MV-4-11 (cell line): ENCODE results near the gene FAAH.

Experiments
- DNase-seq: peaks from one replicate; lab custom pipeline; 2025; lab: John Stamatoyannopoulos, UW

Gene FAAH

DNA sequence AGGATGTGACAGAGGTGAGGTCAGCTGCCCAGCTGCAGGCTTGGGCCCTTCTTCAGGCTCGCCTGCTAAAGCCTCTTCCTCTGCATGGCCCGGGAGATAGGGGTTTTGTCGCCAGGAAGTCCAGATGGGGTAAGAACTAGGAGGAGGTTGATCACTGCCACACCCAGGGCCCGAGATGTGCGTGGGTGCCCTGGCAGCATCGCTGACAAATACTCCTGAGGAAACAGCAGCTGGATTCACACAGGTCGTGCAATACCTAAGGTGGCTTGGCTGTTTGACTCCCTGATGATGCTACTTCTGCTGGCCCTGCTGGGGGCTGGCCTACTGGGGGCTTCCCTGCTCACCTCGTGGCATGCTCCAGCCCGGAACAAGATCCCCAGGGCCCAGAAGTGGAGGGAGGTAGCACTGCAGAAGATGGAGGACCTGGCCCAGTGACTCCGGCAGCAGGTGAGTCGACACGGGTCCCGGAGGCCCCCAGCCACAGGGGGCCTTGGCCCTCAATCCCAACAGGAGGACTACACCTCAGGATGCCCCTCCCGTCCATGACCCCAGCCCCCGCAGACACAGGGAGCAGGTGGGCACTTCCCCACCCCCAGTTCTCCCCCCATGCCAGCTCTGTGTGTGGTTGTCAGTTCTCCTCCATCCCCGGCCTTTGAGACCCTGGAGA, 29.6 kb downstream of the FAAH start:
- no peak for DNase-seq

DNA sequence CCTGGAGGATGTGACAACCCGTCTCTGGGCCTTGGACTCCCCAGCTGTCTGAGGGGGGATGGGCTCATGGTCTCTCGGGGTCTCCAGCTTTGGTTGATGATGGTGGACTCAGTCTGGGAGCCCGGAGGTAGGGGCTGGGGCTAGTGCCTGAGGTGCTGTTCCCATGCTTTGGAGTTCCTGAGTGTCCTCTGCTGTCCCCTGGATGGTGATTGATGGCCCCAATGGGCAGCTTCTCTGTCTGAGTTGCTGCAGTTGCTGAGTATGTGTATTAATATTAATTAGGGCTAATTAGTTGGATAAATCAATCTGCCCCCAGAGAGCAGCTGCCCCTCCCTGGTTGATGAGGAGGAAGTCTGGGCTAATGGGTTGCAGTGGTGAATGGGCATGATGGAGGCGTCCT, 30.6 kb downstream of the FAAH start:
- DNase-seq, result no peak

DNA sequence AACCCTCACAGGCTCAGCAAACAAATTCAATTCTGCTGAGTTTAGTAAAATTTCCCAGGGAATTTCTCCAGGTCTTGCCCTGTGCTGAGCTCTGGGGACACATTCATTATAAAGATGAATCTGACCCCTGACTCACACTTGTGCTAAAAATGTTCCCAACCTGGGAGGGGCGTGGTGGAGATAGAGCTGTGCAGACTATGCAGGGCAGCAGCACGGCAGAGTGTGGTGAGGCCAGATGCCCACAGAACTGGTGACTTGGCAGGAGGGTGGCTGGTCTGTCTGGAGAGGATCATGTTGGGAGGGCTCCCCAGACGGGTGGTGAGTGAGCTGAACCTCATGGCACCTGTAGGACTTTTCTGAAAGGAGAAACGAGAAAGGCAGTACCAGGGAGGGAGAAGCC, 31.6 kb downstream of the FAAH start:
- no peak for DNase-seq

DNA sequence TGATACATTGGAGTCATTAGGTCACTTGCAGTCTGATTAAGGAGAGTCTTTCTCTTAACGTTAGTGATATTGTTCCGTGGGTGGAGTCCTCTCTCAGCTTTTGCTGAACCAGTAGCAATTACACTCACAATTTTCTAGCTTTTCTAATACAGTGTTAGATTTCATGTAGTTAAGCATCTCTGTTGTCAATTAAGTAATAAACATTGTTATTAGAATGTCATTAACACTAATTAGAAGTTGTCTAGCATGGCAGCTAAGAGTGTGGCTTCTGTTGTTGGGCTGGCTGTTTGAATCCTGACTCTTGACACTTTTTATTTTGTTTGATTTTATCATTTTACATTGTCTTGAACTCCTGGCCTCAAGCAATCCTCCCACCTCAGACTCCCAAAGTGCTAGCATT, 33.4 kb downstream of the FAAH start:
- no peak for DNase-seq

DNA sequence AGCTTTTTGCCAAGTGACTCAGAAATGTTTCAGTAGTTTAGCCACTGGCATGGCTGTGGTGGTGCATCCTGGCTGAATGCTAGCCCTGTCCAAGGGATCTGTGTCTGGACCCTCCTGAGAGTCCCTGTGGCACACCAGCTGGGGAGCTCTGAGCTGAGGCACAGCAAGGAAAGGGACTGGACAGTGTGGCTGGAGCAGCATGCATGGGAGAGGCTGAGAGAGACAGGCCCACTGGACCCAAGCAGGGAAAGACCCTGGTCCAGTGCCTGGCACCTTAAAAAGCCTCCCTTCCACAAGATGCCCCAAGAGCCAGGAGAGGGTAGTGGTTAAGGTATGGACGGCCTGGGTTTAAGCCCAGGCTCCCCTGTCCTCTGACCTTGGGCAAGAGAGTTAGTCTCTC, 35.3 kb downstream of the FAAH start:
- DNase-seq, result no peak

DNA sequence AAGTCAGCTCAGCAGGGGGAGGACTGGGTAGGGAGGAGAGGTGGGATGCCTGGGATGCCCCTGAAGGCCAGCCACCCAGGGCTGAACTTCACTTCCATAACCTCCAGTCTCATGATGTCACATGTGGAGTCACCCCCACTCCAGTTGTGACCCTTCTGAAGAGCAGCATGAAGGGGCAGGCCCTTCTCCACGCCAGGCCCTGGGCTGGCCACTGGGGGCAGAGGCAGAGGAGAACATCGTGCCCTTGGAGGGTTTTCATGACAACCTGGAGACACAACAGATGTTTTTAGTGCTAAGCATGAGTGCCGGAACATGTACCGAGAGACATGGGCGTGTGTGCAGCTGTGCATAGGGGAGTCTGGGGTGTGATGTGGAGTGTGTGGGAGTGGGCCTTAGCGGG, 37.6 kb downstream of the FAAH start:
- no peak for DNase-seq

DNA sequence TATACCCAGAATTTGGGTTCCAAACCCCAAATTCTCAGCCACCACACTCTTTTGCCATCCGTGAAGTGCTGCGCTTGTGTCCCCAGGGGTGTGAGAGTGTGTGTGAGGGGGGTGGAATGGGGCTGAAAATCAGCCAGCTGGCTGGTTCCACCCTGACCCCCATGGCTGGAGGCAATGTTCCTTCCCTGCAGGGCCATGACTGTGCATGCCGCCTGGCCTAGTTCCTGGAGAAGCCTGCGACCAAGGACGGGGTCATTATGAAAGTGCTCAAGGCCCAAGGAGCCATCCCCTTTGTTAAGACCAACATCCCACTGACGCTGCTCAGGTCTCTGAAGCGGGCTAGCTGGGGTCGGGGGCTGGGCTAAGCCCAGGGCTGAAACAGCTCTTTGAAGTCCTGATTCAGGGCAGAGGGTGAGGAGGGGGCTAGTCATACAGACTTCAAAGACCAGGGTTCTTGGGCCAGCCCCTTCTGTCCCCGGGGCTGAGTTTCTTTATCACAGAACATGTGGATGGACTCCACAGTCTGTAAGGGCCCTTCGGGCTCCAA, 38.7 kb downstream of the FAAH start:
- no peak for DNase-seq

DNA sequence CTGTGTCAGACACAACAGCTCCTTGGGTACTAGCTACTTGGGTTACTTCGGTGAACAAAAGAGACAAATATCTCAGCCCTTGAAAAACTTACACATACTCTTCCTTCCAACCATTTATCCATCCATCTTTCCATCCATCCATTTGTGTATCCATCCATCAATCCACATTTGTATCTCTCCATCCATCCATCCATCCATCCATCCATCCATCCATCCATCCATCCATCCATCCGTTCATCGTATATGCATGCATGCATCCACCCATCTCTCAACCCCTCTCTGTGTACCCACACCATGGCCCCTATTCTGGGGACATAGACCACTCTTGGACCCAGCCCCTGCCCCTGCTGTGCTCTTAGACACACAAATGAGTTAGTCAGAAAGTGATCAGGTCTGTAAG, 40.2 kb downstream of the FAAH start:
- DNase-seq, result no peak

DNA sequence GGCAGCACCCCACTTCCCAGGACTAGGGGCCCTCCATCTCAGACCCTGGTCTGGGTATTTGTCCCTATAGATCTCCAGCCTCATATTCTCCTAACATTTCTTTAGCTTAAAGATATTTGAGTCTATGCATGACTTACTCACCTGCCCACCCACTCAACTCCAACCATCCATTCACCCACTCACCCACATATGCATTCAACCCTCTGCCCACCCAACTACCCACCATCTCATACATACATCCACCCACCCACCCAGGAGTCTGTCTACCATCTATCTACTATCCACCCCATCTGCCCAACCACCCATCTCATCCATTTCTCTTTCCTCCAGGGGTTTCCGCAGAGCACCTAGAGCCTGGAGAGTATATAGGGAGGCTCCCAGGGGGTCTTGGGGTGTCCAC, 42.7 kb downstream of the FAAH start:
- no peak for DNase-seq

DNA sequence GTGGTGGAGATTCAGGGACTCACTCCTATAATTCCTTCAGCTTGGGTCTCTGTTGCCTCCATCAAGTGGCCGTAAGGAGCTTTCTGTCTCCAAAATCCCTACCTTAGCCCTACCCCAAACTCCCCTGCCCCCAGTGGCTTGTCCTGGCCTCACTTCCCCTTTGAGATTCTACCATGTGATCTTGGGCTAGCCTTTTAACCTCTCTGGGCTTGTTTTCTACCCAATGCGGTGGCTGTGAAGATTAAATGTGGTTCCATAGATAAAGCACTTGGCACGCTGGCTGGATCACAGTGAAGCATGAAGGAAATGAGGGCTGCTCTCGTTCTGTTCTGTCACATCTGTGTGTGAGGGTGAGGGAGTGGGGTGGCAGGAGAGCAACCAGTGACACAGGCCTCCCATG, 43.6 kb downstream of the FAAH start:
- DNase-seq, result peak; percentile 98

DNA sequence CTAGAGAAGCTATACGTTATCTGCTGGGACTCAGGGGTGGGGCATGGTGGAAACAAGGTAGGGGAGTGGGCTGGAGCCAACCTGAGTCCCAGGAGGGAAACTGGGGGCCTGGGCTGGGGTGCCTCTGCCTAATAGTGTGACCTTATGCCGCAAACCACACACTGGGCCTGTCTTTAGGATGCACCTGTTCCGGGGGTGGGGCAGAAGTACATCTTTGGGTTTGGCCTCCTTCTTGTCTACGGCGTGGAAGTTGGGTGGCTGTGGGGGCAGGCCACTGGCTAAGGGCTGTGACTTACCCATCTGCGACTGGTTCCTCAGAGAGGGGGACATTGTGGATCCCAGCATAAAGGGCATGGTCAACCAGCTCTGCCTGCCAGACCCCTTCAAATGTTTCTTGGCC, 44.2 kb downstream of the FAAH start:
- peak; percentile 16 for DNase-seq

DNA sequence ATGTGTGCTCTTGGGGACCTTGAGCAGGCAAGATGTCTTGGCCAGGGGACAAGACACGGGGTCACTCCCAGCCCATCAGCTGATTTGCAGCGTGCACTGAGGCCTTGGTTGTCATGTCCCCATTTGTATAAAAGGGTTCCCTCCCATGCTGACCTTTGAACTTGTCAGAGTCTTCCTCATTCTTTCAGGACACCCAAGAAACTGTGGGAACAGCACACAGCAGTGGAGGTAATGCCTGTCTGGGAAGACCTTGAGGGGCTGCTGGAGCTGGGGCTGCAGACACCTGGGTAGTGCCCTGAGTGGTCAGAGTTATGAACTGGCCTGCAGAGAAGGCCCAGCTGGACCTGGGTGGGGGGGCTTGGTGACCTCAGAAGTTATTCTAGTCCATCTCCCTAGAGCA, 46.4 kb downstream of the FAAH start:
- DNase-seq, result no peak

DNA sequence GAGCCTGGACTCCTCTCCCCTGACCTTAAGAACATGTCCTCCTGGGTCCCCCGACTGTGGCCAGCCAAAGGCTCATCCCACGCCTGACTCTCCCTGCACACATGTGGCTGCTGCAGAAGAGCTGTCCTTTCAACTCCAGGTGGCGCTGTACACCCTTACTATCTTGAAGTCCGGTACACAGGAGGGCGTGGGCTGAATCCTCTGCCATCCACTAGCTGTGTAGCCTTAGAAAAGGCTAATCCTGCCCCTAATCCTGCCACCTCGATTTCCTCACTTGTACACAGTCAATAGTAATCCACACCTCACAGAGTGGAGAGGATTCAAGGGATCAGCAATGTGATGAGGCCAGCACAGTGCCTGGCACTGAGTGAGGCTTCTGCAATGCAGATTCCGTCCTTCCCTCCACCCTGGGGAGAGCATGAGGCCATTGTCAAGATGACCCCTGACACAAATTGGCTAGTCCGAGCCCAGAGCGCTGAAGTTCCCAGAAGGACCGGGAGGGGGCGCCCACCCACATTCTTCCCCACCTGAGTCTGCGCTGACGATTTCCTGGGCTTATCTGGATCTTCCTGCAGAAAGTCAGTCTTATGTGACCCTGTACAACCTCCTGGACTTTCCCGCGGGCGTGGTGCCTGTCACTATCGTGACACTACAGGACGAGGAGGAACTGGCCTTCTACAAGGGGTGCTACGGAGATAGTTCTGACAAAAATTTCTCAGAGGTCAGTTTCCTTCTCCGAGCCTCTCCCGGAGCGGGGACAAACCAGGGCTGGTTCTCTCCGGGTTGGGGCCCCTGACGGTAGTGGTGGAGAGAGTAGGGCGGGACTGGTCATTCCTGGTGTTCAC, 48.4 kb downstream of the FAAH start:
- DNase-seq, result peak; percentile 87

DNA sequence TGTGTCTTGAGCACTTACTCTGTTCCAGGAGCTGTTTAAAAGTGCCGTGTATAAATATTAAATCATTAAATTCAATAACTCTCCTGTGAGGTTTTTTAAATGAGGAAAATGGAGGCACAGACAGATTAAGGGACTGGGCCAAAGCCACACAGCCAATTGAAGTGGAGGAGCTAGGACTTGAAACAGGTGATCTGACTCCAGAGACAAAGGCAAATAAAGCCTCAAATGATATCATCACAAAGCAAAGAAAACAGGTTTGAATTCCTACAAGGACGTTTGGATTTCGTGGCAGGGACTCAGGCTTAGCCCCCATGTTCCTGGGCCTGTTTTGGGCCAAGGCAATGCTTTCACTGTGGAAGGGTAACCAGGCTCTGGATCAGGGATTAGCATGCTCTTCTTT, 50.3 kb downstream of the FAAH start:
- no peak for DNase-seq

DNA sequence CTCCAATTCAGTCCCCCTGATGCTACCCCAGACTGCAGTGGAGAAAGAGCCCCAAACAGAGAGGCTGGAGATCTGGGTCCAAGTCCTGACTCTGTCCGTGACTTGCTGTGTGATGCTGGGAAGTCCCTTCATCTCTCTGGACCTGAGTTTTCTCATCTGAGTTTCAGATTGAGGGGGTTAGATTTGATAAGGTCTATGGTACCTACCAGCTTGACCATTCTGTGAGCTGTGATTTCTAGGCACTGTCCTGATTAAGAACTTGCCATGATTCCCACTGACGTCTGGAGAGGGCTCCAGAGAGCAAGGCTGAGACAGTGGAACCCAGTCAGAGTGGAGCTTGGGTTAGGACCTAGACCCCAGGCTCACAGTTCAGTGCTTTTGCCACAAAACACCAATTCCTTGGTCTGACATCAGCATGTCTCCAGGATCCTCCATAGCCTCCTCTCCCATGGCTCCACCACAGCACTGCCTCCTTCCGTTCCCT, 51.7 kb downstream of the FAAH start:
- no peak for DNase-seq

DNA sequence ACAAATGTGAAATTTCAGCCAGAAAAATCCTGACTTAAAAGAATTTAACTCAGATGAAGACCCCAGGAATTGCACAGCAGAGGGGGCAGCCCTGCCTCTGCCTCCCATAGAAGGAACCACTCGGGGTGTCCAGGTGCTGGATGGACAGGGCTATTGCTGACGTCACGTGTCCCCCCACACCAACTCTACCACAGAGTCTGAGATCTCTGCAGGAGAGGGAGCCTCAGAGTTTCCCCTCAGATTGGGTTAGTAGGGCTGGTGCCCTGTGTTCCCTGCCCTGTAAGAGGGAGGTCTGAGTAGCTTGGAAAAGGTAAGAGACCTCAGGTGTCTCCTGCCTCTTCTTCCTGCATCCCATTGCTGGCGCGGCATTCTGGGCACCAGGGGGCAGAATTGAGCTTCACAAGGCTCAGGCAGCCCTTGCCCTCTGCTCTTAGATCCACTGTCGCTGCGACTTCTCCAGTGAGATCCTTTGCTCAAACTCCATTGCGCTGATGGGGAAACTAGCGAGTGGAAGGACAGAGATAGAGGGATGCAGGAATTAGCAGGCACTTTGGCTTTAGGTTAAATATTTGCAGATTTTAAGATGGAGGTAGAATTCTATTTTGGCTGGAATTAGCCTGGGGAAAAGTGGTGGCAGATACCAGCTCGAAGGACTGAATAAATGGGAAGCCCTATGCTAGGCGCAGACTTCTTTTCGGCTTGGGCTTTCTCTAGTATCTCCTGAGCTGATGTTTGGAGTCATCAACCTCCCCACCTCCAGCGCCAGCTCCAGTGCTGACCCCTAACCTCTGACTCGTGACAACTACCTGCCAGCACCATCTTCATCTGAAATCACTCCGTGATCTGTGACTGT, 52.8 kb downstream of the FAAH start:
- peak; percentile 61 for DNase-seq

DNA sequence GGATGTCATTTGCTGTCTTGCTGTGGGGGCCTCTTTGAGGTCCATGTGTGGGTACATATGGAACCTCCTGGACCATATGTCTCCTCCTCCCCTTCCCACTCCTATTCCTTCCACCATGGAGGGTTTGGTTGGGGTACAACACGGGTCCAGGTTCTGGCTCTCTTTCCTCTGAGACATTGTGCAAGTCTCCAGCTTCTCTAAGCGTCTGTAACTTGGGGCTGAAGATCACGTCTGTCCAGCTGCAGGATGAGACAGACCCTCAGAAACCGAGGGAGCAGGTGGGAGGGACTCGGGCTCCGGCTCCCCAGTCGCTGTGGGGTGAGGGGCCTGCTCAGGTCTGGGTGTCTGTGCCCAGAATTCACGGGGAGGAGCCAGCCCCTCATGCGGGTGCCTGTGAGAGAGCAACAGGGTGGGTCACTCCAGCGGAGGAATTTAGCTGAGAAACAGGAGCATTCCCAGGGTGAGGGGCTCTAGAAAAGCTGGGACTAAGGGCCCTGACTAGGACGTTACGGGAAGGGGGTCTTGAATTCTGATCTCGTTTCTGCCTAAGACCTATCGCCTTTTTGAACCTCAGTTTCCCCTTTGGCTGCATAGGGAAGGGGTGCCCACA, 53.5 kb downstream of the FAAH start:
- no peak for DNase-seq

DNA sequence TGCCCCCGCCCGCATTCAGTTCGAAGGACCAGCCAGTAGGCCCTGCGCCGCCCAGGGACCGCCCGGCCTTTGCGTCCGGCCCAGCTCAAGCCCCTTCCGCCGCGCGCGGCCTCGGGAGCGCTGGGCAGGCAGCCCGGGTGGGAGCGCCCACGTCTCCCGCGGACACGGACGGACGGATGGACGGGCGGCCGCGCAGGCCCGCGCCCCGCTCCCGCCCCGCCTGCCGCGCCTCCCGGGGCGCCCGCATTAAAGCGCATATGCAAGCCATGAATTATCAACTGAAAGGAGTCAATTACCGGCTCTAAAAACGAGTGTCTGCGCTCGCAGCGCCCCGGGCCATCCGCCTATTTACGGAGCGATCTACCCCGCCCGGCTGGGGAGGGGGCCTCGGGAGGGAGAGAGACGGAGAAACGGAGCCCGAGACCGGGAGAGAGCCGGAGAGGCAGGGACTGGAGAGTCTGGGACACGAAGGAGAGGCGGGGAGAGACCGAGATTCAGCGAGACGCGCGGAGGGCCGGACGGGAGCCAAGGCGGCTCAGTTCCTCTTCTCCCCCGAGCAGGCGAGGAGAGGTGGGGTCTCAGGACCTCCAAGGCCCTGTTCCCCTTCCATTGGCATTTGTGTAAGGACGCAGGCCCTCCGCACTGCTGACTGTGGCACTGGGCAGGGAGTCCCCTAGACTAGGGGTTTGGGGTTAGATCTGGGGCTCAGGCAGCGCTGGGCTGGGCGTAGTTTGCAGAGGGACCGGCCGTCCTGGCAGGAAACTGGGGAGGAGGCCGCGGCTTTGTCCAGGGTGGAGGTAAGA, 54.2 kb downstream of the FAAH start:
- no peak for DNase-seq

DNA sequence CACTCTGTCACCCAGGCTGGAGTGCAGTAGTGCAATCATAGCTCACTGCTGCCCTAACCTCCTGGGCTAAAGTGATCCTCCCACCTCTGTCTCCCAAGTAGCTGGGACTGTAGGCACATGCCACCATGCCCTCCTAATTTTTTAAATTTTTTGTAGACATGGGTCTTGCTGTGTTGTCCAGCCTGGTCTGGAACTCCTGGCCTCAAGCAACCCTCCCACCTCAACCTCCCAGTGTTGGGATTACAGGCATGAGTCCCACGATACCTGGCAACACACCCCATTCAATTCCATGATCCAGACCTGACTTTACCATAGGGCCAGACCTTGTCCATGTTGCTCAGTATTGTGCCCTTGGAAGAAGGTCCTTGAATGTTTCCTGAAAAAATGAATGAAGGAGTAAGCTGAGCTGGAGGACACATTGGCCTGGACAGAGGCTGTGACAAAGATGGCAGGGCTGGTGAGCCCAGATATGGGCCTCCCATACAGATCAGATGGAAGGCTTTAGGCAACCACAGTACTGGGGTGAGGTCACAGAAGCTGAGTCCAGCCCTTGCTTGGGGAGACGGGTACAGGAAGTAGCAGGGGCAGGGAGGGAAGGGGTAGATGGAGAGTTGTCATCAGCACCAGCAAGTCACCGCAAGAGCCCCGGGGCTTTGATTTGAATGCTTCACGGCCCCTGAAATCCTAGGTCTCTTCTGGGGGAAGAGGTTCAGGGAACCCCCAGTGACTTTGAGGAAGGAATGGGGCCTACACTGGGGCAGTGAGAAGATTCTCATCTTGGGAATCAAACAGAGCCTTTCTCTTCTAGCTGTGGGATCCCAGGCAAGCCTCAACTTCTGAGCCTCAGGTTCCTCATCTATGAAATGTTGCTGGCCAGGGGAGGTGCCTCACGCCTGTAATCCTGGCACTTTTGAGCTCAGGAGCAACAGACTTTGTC, 55.4 kb downstream of the FAAH start:
- peak; percentile 27 for DNase-seq

DNA sequence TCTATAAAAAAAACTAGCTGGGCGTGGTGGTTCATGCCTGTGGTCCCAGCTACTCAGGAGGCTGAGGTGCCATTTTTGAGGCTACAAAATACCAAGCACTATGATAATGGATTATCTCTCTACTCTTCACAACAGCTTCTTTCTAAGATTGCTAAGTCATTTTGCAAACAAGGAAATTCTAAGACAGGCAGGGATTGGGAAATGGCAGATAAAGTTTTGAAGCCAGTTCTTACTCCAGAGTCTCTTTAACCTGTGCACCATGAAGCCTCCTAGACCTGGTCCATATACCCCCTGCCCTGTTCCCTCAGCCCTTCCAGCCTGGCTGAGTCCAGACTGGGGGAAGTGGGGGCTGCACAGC, 56.0 kb downstream of the FAAH start:
- DNase-seq, result no peak
